IgD-negative memory B cell (primary cell): Measurements from ENCODE around the gene TEKT2. TPM values are rescaled to one million over a fixed set of nuclear protein-coding genes. Genes with fewer than 3 reads are reported as not detected.

Source experiments
- H3K27ac Mint-ChIP-seq, 3 donors: one replicate each; pipeline ENCODE4 v1.8.0; 2020 to 2022; ENCODE audit warnings: mild to moderate bottlenecking in 3 of 3, mixed read lengths in 3 of 3, moderate library complexity in 1 of 3
- H3K27me3 Mint-ChIP-seq: one replicate; pipeline ENCODE4 v1.8.0; 2021; ENCODE audit warnings: mixed read lengths
- H3K36me3 Mint-ChIP-seq: one replicate; pipeline ENCODE4 v1.8.0; 2020; ENCODE audit warnings: mild to moderate bottlenecking, mixed read lengths
- H3K4me1 Mint-ChIP-seq, 3 donors: one replicate each; pipeline ENCODE4 v1.8.0; 2020 to 2022; ENCODE audit warnings: mixed read lengths in 3 of 3, mild to moderate bottlenecking in 1 of 3
- H3K4me3 Mint-ChIP-seq, 4 donors: one replicate each; pipeline ENCODE4 v1.8.0; 2020 to 2022; ENCODE audit warnings: mild to moderate bottlenecking in 4 of 4, mixed read lengths in 4 of 4, moderate library complexity in 3 of 4
- H3K9me3 Mint-ChIP-seq, 3 donors: one replicate each; pipeline ENCODE4 v1.8.0; 2020 to 2021; ENCODE audit warnings: mixed read lengths in 3 of 3, mild to moderate bottlenecking in 1 of 3
- polyA plus RNA-seq: library from polyadenylated mRNA; unstranded; fragments of 300-500 nt; fragmentation: Illumina TruSeq; gene quantifications from one replicate; pipeline ENCODE4 v1.2.3, GENCODE V29; 2021

Gene TEKT2
- polyA plus RNA-seq, 1 donor from 2014 or later = not detected

GRCh38 chr1:36083219-36083618 lies 675 bp upstream of the TEKT2 start:
- Mint-ChIP-seq H3K9me3 (no peaks in the 10 kb centered on the region), H3K27ac (no peak overlapping the region), H3K27me3 (peaks cover 24% of the 10 kb centered on the region), H3K4me1 (no peaks in the 10 kb centered on the region), H3K36me3 (no peaks in the 10 kb centered on the region), H3K4me3 (peak overlapping the region in 1 of 4 donors; percentile 7)

GRCh38 chr1:36084497-36085115 lies 712 bp downstream of the TEKT2 start:
- H3K4me3 Mint-ChIP-seq = peak overlapping the region in 3 of 4 donors; percentile 30 to 37 (median 35)
- H3K27me3 Mint-ChIP-seq = peaks cover 24% of the 10 kb centered on the region
- H3K9me3 Mint-ChIP-seq = no peaks in the 10 kb centered on the region
- H3K27ac Mint-ChIP-seq = peak overlapping the region in 1 of 3 donors; percentile 9
- H3K36me3 Mint-ChIP-seq = no peaks in the 10 kb centered on the region
- H3K4me1 Mint-ChIP-seq = peaks cover 5% of the 10 kb centered on the region in 3 donors

- H3K27ac Mint-ChIP-seq = no peak overlapping the region
- H3K36me3 Mint-ChIP-seq = no peaks in the 10 kb centered on the region
- peak overlapping the region in 2 of 4 donors; percentile 30 to 37 for H3K4me3 Mint-ChIP-seq
Measured at GRCh38 chr1:36085126-36085525, 1.2 kb downstream of the TEKT2 start.

GRCh38 chr1:36085686-36086526 lies 2.0 kb downstream of the TEKT2 start:
- Mint-ChIP-seq H3K27ac (peak overlapping the region; percentile 5 to 59 (median 25)), H3K9me3 (no peaks in the 10 kb centered on the region), H3K4me3 (peak overlapping the region in 1 of 4 donors; percentile 82), H3K4me1 (peaks cover 7 to 10% (median 7%) of the 10 kb centered on the region in 3 donors), H3K27me3 (peaks cover 24% of the 10 kb centered on the region), H3K36me3 (no peaks in the 10 kb centered on the region)

More at GRCh38 chr1:36085126-36085525, 1.2 kb downstream of the TEKT2 start:
- H3K27me3 Mint-ChIP-seq = peaks cover 24% of the 10 kb centered on the region
- peaks cover 7 to 9% (median 7%) of the 10 kb centered on the region in 3 donors for H3K4me1 Mint-ChIP-seq
- no peaks in the 10 kb centered on the region for H3K9me3 Mint-ChIP-seq

- peaks cover 7 to 10% (median 7%) of the 10 kb centered on the region in 3 donors for H3K4me1 Mint-ChIP-seq
Measured at GRCh38 chr1:36086529-36087232, 2.8 kb downstream of the TEKT2 start.

GRCh38 chr1:36087233-36088123 lies 3.6 kb downstream of the TEKT2 start:
- H3K4me1 Mint-ChIP-seq = peaks cover 7 to 10% (median 7%) of the 10 kb centered on the region in 3 donors
- peaks cover 18% of the 10 kb centered on the region for H3K27me3 Mint-ChIP-seq
- H3K9me3 Mint-ChIP-seq = no peaks in the 10 kb centered on the region
- H3K36me3 Mint-ChIP-seq = no peaks in the 10 kb centered on the region
- peak overlapping the region in 3 of 4 donors; percentile 34 to 82 (median 79) for H3K4me3 Mint-ChIP-seq
- H3K27ac Mint-ChIP-seq = peak overlapping the region in 2 of 3 donors; percentile 40 to 90

More at GRCh38 chr1:36086529-36087232, 2.8 kb downstream of the TEKT2 start:
- Mint-ChIP-seq H3K36me3 (no peaks in the 10 kb centered on the region), H3K27ac (peak overlapping the region in 2 of 3 donors; percentile 40 to 90), H3K9me3 (no peaks in the 10 kb centered on the region), H3K4me3 (peak overlapping the region in 3 of 4 donors; percentile 34 to 82 (median 79)), H3K27me3 (peaks cover 24% of the 10 kb centered on the region)

GRCh38 chr1:36088265-36088576 lies 4.3 kb downstream of the TEKT2 start:
- H3K4me3 Mint-ChIP-seq = peak overlapping the region; percentile 79 to 97 (median 90)
- H3K27me3 Mint-ChIP-seq = peaks cover 16% of the 10 kb centered on the region
- H3K27ac Mint-ChIP-seq = peak overlapping the region in 2 of 3 donors; percentile 82 to 92
- H3K36me3 Mint-ChIP-seq = no peaks in the 10 kb centered on the region
- peaks cover 7 to 10% (median 7%) of the 10 kb centered on the region in 3 donors for H3K4me1 Mint-ChIP-seq
- no peaks in the 10 kb centered on the region for H3K9me3 Mint-ChIP-seq

- no peaks in the 10 kb centered on the region for H3K9me3 Mint-ChIP-seq
- peaks cover 15% of the 10 kb centered on the region for H3K27me3 Mint-ChIP-seq
- peaks cover 7 to 10% (median 7%) of the 10 kb centered on the region in 3 donors for H3K4me1 Mint-ChIP-seq
- H3K4me3 Mint-ChIP-seq = peak within 1 kb of the TSS; percentile 79 to 97 (median 90)
- H3K27ac Mint-ChIP-seq = peak within 1 kb of the TSS; percentile 82 to 99 (median 92)
- no peaks in the 10 kb centered on the region for H3K36me3 Mint-ChIP-seq
Measured at GRCh38 chr1:36088577-36089392, 4.9 kb downstream of the TEKT2 start, which contains the start of gene ADPRS. ADPRS (plus strand) TSS chr1:36088892; CDS start chr1:36088905, 13 bp downstream.

GRCh38 chr1:36089393-36090121 lies 5.7 kb downstream of the TEKT2 start:
- Mint-ChIP-seq H3K27ac (peak overlapping the region; percentile 82 to 99 (median 92)), H3K4me3 (peak overlapping the region; percentile 79 to 97 (median 90)), H3K9me3 (no peaks in the 10 kb centered on the region), H3K4me1 (peaks cover 7 to 10% (median 7%) of the 10 kb centered on the region in 3 donors), H3K27me3 (peaks cover 13% of the 10 kb centered on the region), H3K36me3 (no peaks in the 10 kb centered on the region)

- Mint-ChIP-seq H3K27me3 (peaks cover 1% of the 10 kb centered on the region), H3K9me3 (no peaks in the 10 kb centered on the region), H3K4me3 (peak overlapping the region in 3 of 4 donors; percentile 8 to 55 (median 41)), H3K36me3 (no peaks in the 10 kb centered on the region), H3K27ac (no peak overlapping the region), H3K4me1 (peaks cover 7 to 10% (median 7%) of the 10 kb centered on the region in 3 donors)
Measured at GRCh38 chr1:36091141-36091540, 7.2 kb downstream of the TEKT2 start.

GRCh38 chr1:36091698-36092097 lies 7.8 kb downstream of the TEKT2 start:
- Mint-ChIP-seq H3K36me3 (no peaks in the 10 kb centered on the region), H3K9me3 (no peaks in the 10 kb centered on the region), H3K27ac (no peak overlapping the region), H3K27me3 (no peaks in the 10 kb centered on the region), H3K4me3 (peak overlapping the region in 1 of 4 donors; percentile 55), H3K4me1 (peaks cover 7 to 10% (median 7%) of the 10 kb centered on the region in 3 donors)

- Mint-ChIP-seq H3K27me3 (no peaks in the 10 kb centered on the region), H3K9me3 (no peaks in the 10 kb centered on the region), H3K36me3 (no peaks in the 10 kb centered on the region), H3K27ac (no peak overlapping the region), H3K4me1 (peaks cover 7 to 10% (median 7%) of the 10 kb centered on the region in 3 donors), H3K4me3 (peak overlapping the region in 1 of 4 donors; percentile 66)
Measured at GRCh38 chr1:36092166-36092797, 8.4 kb downstream of the TEKT2 start.
